GM23338 (cell line): ENCODE results near the gene PXYLP1. TPM values are rescaled to one million over a fixed set of nuclear protein-coding genes. Genes with fewer than 3 reads are reported as not detected.

Experiments used
- ATAC-seq: fragments of 200-7000 bp; cut with Tn5 transposase; 3 replicates; pipeline ENCODE4 v1.9.1; 2020
- DNase-seq: peaks from one replicate; pipeline ENCODE4 v3.0.0-alpha.2; 2015; ENCODE audit warnings: low spot score
- H2AFZ ChIP-seq: fragments of 200-600 bp; sonication (generic); 2 replicates; pipeline ENCODE4 v1.8.0; 2016; ENCODE audit warnings: antibody characterized with exemption, mild to moderate bottlenecking, moderate library complexity
- H3F3A ChIP-seq: fragments of 200-600 bp; sonication (generic); replicated peaks from 2 replicates; pipeline ENCODE4 v1.8.0; 2017; ENCODE audit warnings: antibody characterized with exemption, mixed run types, low read depth
- H3K27ac ChIP-seq: fragments of 200-600 bp; sonication (generic); 2 replicates; pipeline ENCODE4 v1.6.1; 2016; ENCODE audit warnings: low read depth
- H3K27me3 ChIP-seq: fragments of 200-600 bp; sonication (generic); 2 replicates; pipeline ENCODE4 v1.8.0; 2016; ENCODE audit warnings: mild to moderate bottlenecking, mixed run types, moderate library complexity; ENCODE audit not compliant: insufficient read depth
- H3K36me3 ChIP-seq: fragments of 200-600 bp; sonication (generic); 2 replicates; pipeline ENCODE4 v1.8.0; 2016; ENCODE audit warnings: mild to moderate bottlenecking; ENCODE audit not compliant: insufficient read depth
- H3K4me1 ChIP-seq: fragments of 200-600 bp; sonication (generic); 2 replicates; pipeline ENCODE4 v1.8.0; 2016; ENCODE audit warnings: mild to moderate bottlenecking, moderate library complexity; ENCODE audit not compliant: insufficient read depth
- H3K4me2 ChIP-seq: fragments of 200-600 bp; sonication (generic); 2 replicates; pipeline ENCODE4 v1.7.1; 2017; ENCODE audit warnings: mixed run types
- H3K4me3 ChIP-seq: fragments of 200-600 bp; sonication (generic); 2 replicates; pipeline ENCODE4 v1.6.1; 2016; ENCODE audit warnings: mixed run types
- H3K79me2 ChIP-seq: fragments of 200-600 bp; sonication (generic); replicated peaks from 2 replicates; pipeline ENCODE4 v1.8.0; 2017; ENCODE audit warnings: mild to moderate bottlenecking; ENCODE audit not compliant: insufficient read depth
- H3K9me2 ChIP-seq: fragments of 200-600 bp; sonication (generic); 2 replicates; pipeline ENCODE4 v1.8.0; 2017; ENCODE audit not compliant: insufficient read depth
- H4K20me1 ChIP-seq: fragments of 200-600 bp; sonication (generic); replicated peaks from 2 replicates; pipeline ENCODE4 v1.8.0; 2017; ENCODE audit warnings: mild to moderate bottlenecking; ENCODE audit not compliant: insufficient read depth
- H3K27ac Mint-ChIP-seq: 2 replicates; pipeline ENCODE4 v1.8.0; 2020; ENCODE audit warnings: inconsistent platforms, mild to moderate bottlenecking, moderate library complexity, mixed read lengths
- H3K27me3 Mint-ChIP-seq: 3 replicates; pipeline ENCODE4 v1.8.0; 2022; ENCODE audit warnings: low read depth, mild to moderate bottlenecking, moderate library complexity, mixed read lengths, inconsistent platforms; ENCODE audit not compliant: insufficient read depth, poor library complexity
- H3K36me3 Mint-ChIP-seq: 3 replicates; pipeline ENCODE4 v1.8.0; 2021; ENCODE audit warnings: low read depth, mild to moderate bottlenecking, inconsistent platforms, moderate library complexity, mixed read lengths
- H3K4me1 Mint-ChIP-seq: 3 replicates; pipeline ENCODE4 v1.8.0; 2020; ENCODE audit warnings: mild to moderate bottlenecking, inconsistent platforms, mixed read lengths
- H3K4me3 Mint-ChIP-seq: 3 replicates; pipeline ENCODE4 v1.8.0; 2021; ENCODE audit warnings: moderate library complexity, mild to moderate bottlenecking, inconsistent platforms, mixed read lengths
- H3K9me3 Mint-ChIP-seq: 3 replicates; pipeline ENCODE4 v1.8.0; 2020; ENCODE audit warnings: moderate library complexity, mild to moderate bottlenecking, inconsistent platforms, mixed read lengths
- polyA plus RNA-seq: library from polyadenylated mRNA; unstranded; fragments of >200 nt; fragmentation: Nextera tagmentation; extraction: Ambion mirVana; gene quantifications from 2 replicates; pipeline ENCODE4 v1.2.1, GENCODE V29; 2016
- total RNA-seq: library from RNA; depleted of rRNA; stranded (reverse); fragments of >200 nt; shearing (Covaris generic); gene quantifications from 2 replicates; pipeline ENCODE4 v1.2.3, GENCODE V29; 2014
- TF ChIP-seq, protein P1 (sequence below): fragments of 250-450 bp; sonication (Bioruptor Pico); IDR thresholded peaks from 2 replicates; pipeline ENCODE4 v1.5.0; 2020; ENCODE audit warnings: mild to moderate bottlenecking, moderate library complexity
- TF ChIP-seq, protein P2 (sequence below): IDR thresholded peaks from 2 replicates; pipeline ENCODE4 v1.6.1; 2016; ENCODE audit warnings: antibody characterized with exemption
- TF ChIP-seq, protein P3 (sequence below), 2 experiments: fragments of 200-600 bp in 1 of 2; sonication (generic) in 1 of 2; conservative IDR thresholded peaks; 2 replicates each; pipeline versions ENCODE4 v1.5.1 to v1.6.1; 2016 to 2017; ENCODE audit warnings: antibody characterized with exemption in 2 of 2, low read depth in 2 of 2, mild to moderate bottlenecking in 2 of 2, moderate library complexity in 1 of 2

The PXYLP1 gene
- total and polyA plus RNA-seq, 2 experiments from 2014 or later, result 8.9 to 20.1 TPM

DNA sequence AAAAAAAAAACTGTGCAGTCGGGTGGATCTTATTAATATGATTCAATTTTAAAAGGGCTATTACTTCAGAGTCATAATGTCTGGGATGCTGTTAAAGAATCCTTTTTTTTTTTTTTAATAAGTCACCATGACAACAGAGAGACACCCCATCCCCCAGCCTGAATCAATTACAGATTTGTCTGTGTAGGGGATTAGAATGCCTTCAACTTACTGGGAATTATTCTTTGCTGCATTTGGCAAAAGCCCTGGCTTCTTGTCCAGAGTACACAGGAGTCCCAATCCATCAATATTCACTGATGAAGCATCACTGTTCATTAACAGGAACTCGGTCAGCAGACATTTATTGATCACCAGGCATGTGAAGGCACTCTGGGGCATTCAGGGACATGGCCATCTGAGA, 12.7 kb upstream of the PXYLP1 start:
- no peaks in the 10 kb centered on the region for H3K4me1 ChIP-seq
- no peak overlapping the region for H3K4me2 ChIP-seq
- no peak overlapping the region for H3K4me3 ChIP-seq
- ATAC-seq (no peak), DNase-seq (no peak)
- H3K27me3 ChIP-seq, result no peaks in the 10 kb centered on the region
- Mint-ChIP-seq H3K4me1 (peaks cover 3% of the 10 kb centered on the region; the same call in 2 of the 3 replicates), H3K36me3 (peaks cover 8% of the 10 kb centered on the region; the same call in 1 of the 3 replicates), H3K27ac (no peak overlapping the region), H3K4me3 (no peak overlapping the region), H3K27me3 (no peaks in the 10 kb centered on the region), H3K9me3 (peaks cover 14% of the 10 kb centered on the region)
- no peaks in the 10 kb centered on the region for H4K20me1 ChIP-seq
- TF ChIP-seq, protein P1, sequence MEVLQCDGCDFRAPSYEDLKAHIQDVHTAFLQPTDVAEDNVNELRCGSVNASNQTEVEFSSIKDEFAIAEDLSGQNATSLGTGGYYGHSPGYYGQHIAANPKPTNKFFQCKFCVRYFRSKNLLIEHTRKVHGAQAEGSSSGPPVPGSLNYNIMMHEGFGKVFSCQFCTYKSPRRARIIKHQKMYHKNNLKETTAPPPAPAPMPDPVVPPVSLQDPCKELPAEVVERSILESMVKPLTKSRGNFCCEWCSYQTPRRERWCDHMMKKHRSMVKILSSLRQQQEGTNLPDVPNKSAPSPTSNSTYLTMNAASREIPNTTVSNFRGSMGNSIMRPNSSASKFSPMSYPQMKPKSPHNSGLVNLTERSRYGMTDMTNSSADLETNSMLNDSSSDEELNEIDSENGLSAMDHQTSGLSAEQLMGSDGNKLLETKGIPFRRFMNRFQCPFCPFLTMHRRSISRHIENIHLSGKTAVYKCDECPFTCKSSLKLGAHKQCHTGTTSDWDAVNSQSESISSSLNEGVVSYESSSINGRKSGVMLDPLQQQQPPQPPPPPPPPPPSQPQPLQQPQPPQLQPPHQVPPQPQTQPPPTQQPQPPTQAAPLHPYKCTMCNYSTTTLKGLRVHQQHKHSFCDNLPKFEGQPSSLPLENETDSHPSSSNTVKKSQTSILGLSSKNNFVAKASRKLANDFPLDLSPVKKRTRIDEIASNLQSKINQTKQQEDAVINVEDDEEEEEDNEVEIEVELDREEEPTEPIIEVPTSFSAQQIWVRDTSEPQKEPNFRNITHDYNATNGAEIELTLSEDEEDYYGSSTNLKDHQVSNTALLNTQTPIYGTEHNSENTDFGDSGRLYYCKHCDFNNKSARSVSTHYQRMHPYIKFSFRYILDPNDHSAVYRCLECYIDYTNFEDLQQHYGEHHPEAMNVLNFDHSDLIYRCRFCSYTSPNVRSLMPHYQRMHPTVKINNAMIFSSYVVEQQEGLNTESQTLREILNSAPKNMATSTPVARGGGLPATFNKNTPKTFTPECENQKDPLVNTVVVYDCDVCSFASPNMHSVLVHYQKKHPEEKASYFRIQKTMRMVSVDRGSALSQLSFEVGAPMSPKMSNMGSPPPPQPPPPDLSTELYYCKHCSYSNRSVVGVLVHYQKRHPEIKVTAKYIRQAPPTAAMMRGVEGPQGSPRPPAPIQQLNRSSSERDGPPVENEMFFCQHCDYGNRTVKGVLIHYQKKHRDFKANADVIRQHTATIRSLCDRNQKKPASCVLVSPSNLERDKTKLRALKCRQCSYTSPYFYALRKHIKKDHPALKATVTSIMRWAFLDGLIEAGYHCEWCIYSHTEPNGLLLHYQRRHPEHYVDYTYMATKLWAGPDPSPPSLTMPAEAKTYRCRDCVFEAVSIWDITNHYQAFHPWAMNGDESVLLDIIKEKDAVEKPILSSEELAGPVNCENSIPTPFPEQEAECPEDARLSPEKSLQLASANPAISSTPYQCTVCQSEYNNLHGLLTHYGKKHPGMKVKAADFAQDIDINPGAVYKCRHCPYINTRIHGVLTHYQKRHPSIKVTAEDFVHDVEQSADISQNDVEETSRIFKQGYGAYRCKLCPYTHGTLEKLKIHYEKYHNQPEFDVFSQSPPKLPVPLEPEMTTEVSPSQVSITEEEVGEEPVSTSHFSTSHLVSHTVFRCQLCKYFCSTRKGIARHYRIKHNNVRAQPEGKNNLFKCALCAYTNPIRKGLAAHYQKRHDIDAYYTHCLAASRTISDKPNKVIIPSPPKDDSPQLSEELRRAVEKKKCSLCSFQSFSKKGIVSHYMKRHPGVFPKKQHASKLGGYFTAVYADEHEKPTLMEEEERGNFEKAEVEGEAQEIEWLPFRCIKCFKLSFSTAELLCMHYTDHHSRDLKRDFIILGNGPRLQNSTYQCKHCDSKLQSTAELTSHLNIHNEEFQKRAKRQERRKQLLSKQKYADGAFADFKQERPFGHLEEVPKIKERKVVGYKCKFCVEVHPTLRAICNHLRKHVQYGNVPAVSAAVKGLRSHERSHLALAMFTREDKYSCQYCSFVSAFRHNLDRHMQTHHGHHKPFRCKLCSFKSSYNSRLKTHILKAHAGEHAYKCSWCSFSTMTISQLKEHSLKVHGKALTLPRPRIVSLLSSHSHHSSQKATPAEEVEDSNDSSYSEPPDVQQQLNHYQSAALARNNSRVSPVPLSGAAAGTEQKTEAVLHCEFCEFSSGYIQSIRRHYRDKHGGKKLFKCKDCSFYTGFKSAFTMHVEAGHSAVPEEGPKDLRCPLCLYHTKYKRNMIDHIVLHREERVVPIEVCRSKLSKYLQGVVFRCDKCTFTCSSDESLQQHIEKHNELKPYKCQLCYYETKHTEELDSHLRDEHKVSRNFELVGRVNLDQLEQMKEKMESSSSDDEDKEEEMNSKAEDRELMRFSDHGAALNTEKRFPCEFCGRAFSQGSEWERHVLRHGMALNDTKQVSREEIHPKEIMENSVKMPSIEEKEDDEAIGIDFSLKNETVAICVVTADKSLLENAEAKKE, result no peak
- TF ChIP-seq, protein P2, sequence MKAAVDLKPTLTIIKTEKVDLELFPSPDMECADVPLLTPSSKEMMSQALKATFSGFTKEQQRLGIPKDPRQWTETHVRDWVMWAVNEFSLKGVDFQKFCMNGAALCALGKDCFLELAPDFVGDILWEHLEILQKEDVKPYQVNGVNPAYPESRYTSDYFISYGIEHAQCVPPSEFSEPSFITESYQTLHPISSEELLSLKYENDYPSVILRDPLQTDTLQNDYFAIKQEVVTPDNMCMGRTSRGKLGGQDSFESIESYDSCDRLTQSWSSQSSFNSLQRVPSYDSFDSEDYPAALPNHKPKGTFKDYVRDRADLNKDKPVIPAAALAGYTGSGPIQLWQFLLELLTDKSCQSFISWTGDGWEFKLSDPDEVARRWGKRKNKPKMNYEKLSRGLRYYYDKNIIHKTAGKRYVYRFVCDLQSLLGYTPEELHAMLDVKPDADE, result no peak
- TF ChIP-seq, protein P3, sequence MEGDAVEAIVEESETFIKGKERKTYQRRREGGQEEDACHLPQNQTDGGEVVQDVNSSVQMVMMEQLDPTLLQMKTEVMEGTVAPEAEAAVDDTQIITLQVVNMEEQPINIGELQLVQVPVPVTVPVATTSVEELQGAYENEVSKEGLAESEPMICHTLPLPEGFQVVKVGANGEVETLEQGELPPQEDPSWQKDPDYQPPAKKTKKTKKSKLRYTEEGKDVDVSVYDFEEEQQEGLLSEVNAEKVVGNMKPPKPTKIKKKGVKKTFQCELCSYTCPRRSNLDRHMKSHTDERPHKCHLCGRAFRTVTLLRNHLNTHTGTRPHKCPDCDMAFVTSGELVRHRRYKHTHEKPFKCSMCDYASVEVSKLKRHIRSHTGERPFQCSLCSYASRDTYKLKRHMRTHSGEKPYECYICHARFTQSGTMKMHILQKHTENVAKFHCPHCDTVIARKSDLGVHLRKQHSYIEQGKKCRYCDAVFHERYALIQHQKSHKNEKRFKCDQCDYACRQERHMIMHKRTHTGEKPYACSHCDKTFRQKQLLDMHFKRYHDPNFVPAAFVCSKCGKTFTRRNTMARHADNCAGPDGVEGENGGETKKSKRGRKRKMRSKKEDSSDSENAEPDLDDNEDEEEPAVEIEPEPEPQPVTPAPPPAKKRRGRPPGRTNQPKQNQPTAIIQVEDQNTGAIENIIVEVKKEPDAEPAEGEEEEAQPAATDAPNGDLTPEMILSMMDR (conservative IDR thresholded peaks at IDR 0.05; ENCODE audit: low read depth in 2 of 2), result no peak
- H3K27ac ChIP-seq, result no peak overlapping the region
- H3F3A ChIP-seq, result no peaks in the 10 kb centered on the region
- peaks cover 11% of the 10 kb centered on the region; the same call in 1 of the 2 replicates for H3K36me3 ChIP-seq
- H3K79me2 ChIP-seq, result no peaks in the 10 kb centered on the region
- no peak overlapping the region for H2AFZ ChIP-seq
- H3K9me2 ChIP-seq, result peaks cover 27% of the 10 kb centered on the region; the same call in 1 of the 2 replicates
